Stimulated activated CD4-positive, alpha-beta T cell treated with anti-CD3 and anti-CD28 coated beads, Interleukin-1b, Interleukin-23, amount 100 ng/mL, for 1 hour (primary cell): Measurements from ENCODE around the gene SLX4.

ENCODE experiments used
- DNase-seq, 2 donors: peaks; one replicate each; pipeline ENCODE4 v3.0.0-alpha.2; 2020; ENCODE audit warnings: low read depth in 2 of 2

Gene SLX4

GRCh38 chr16:3599121-3599520, 12.3 kb downstream of the SLX4 start:
- DNase-seq: no peak

- no peak for DNase-seq
Measured at GRCh38 chr16:3598236-3598635, 13.2 kb downstream of the SLX4 start.

DNA sequence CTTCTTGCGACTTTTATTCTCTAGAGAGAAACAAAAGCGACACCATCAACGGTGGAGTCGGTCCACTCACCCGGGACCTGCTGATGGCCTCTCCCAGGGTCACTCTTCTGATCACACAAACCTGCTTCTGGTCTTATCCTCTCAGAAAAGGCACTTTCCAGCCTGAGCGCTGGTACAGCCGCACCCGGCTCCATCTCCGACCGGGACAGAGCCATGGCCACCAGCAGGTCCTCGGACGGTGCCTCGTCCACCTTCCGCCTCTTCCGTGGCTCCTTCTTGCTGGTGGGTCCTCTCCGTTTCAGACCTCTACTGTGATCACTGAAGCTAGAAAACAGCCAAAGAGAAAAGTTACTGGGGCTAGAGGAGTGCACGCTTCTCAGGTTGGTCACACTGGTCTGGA, 13.7 kb downstream of the SLX4 start:
- DNase-seq: no peak

DNA sequence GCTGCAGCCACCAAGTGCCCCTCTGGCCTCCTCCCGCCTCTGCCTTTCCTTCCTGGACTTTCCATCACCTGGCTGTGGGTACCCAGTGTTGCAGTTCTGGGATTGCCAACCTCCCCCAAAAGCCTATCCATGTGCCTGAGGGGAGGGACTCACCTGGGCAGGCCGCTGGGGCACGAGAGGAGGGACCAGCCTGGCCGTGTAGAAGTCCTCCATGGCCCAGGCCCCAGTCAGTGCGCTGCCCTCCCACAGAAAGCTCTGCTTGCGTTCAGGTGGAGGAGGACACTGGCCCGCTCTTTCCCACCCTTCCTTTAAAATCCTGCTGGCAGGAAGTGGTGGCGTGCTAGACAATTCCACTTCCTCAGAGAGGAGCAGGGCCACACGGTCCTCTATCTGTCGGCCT, 14.2 kb downstream of the SLX4 start:
- no peak for DNase-seq

GRCh38 chr16:3596101-3596861, 15.1 kb downstream of the SLX4 start:
- no peak for DNase-seq

DNA sequence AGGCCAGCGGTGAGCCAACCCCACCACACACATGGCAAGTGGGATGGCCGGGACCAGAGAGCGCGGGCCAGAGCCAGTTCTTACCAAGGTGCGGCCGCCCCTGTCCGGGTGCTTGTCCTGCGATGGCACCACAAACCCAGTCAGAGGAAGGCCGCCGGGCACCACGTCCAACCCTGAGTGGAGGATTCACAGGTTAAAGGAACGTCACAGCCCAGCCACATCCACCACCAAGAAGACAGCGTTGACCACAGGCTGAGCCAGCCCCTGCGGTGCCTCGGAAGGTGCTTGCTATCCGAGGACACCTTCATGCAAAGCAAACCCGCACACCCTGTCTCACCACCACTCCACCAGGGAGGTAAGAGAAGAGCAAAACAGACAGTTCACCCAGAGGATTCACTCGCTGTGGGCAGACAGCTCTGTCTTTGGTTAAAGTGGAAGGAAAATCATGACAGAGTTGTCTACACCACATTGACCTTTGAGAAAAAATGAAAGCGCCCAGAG, 15.8 kb downstream of the SLX4 start:
- no peak for DNase-seq

DNA sequence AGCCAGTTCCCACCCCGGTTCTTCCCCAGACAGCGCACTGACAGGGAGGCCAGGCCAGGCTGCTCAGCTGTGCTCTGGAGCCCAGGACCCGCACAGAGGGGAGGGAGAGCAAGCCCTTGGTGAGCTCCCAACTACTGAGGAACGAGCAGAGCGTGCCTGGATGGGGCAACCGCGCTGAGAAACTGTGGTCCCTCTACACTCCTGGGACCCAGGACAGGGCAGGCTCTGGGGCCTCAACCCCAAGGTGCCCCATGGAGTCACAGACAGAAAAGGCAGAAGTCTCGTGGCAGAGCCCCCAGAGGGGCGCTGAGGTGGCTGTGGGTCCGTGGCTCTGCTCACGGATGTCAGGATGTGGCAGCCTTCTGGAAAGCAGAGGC, 16.3 kb downstream of the SLX4 start:
- DNase-seq: no peak

- no peak for DNase-seq
Measured at GRCh38 chr16:3594316-3595109, 16.9 kb downstream of the SLX4 start.

- DNase-seq: no peak
Measured at GRCh38 chr16:3592559-3592958, 18.8 kb downstream of the SLX4 start.

- DNase-seq: no peak
Measured at GRCh38 chr16:3591991-3592390, 19.4 kb downstream of the SLX4 start.

GRCh38 chr16:3591436-3591803, 20.0 kb downstream of the SLX4 start:
- DNase-seq: no peak

DNA sequence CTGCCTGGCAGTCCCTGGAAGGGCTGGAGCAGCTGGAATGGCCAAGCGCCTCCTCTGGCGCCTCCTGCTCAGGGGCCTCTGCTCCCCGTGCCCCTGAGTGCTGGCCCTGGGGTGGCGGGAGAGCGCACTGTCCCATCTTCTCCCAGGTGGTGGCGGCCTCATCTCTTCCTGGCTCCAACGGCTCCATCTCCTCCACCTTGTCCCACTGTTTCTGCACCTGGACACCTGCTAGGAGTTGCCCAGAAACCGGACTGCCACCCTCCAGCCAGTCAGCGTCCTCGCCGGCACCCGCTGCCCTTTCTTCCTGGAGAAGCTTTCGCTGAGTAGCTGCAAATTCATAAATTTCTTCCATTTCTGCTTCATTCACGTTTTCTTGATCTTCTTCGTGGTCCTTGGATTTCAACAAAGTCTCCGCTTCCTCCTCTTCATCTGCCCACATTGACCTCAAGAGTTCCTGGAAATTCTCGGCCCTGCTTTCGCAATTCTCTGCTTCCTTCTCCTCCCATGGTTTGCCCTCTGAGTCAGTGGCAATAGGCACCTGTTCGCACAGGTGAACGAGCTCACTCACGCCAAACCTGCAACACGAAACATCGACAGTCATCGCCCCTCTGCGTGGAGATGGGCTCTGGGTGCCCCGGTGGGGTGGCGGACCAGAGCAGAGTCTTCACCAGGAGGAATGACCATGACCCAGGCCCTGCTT, 20.5 kb downstream of the SLX4 start:
- no peak for DNase-seq

DNA sequence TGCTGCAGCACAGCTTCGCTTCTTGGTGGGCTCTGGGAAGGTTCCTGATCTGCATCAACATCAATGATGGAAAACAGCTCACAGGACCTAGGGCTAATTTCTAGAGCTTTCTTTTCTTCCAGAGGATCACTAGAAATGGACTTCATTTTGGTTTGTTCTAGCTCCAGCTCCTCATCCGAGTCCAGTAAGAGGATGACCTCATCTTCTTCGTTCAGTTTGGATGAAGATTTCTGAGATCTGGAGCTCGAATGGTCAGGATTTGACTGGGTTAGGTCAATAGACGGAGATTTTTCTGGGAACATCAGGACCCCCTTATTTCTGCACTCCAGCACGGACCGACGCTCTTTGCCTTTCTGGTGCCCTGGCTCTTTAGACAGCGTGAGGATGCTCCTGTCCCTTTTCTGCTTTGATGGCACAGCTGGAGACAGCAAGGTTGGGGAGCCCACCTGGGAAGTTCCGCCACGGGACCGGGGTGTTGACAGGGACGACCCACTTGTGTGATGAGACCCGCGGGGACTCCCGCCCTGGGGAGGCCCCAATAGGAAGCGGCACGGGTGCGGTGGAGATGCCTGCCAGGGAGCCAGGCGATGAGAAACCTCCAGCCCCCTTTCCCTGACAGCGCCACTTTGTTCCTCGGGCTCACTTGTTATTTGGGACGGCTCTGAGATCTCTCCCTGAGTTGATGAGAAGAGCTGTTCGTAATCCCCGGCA, 21.3 kb downstream of the SLX4 start:
- no peak for DNase-seq

GRCh38 chr16:3589441-3589921, 21.9 kb downstream of the SLX4 start:
- DNase-seq: no peak

- DNase-seq: no peak
Measured at GRCh38 chr16:3589001-3589400, 22.4 kb downstream of the SLX4 start.

DNA sequence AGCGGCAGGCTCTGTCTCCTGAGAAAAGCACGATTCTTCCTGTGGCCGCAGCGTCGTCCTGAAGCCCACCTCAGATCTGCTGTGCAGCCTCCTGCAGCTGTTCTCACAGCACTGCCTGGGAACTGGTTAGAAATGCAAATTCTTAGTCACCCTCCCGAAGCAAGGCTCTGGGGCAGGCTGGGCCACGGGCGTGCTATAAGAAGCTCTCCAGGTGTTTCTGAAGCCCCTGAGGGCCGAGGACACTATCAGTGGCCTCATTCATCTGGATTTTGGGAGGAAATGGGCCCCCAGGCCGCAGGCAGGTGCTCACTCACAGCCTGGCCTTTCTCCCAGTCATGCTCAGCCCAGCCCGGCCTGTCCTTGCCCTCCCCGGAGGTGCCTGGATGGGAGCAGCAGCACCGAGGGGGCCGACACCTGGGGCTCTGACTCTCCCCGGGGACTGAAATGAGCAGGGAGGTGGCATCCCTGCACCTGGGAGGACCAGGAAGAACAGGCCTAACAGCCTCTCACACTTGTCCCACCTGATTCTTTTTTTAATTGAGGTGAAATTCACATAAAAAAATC, 23.8 kb downstream of the SLX4 start:
- DNase-seq: no peak

- DNase-seq: no peak
Measured at GRCh38 chr16:3584412-3584811, 27.0 kb downstream of the SLX4 start.

DNA sequence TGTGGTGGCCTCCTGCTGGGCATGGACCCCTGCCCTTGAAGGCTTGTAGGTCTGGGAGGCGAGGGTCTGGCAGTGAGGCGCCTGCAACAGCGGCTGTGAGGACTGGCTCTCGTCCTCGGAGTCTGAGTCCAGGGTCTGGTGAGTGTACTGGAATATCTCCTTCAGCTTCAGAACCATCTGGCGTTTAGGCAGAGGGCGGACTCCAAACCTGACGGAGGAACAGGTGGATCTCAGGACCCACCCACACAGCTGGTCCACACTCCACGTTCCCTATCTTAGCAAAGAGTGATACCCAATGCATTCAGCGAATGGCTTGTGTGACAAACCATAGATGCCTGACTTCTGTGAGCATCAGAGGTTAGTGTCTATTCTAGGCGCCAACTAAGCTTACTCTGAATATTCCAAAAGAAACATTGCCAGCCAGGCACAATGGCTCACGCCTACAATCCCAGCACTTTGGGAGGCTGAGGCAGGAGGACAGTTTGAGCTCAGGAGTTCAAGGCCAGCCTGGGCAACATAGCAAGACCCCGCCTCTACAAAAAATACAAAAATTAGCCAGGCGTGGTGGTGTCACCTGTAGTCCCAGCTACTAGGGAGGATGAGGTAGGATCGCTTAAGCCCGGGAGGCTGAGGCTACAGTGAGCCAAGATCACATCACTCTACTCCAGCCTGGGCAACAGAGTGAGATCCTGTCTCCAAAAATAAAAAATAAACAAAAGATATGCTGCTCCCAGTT, 27.9 kb downstream of the SLX4 start:
- DNase-seq: no peak

- DNase-seq: no peak
Measured at GRCh38 chr16:3582276-3583165, 28.9 kb downstream of the SLX4 start.

- no peak for DNase-seq
Measured at GRCh38 chr16:3581392-3581791, 30.0 kb downstream of the SLX4 start.
